ENCODE measurements around the gene U2AF1L4. TPM values are rescaled to one million over a fixed set of nuclear protein-coding genes. Genes with fewer than 3 reads are reported as not detected.

Gene U2AF1L4
- total RNA-seq, 1 donor from 2014 or later: 17.2 TPM

GRCh38 chr19:35733180-35734125 lies 11.8 kb downstream of the U2AF1L4 start:
- Mint-ChIP-seq H3K4me3 (no peak overlapping the region), H3K36me3 (peaks cover 36% of the 10 kb centered on the region), H3K9me3 (no peaks in the 10 kb centered on the region), H3K4me1 (no peaks in the 10 kb centered on the region), H3K27ac (no peak overlapping the region), H3K27me3 (ENCODE audit: insufficient read depth, low read depth) (peaks cover 5% of the 10 kb centered on the region)
- DNase-seq (ENCODE audit: low spot score): no peak
- H4K20me1 ChIP-seq (ENCODE audit: low read depth): no peaks in the 10 kb centered on the region
- no peaks in the 10 kb centered on the region for H3K27me3 ChIP-seq
- H3K79me2 ChIP-seq (ENCODE audit: low read depth): no peaks in the 10 kb centered on the region
- TF ChIP-seq CTCF (IDR thresholded peaks at IDR 0.05) (no peak), EZH2 (IDR thresholded peaks at IDR 0.05) (no peak), EZH2phosphoT487 (IDR thresholded peaks at IDR 0.05) (no peak)
- no peaks in the 10 kb centered on the region for H3K4me1 ChIP-seq
- no peaks in the 10 kb centered on the region for H3K36me3 ChIP-seq
- H3K4me3 ChIP-seq: no peak overlapping the region
- H3K27ac ChIP-seq: no peak overlapping the region
- H3K9me3 ChIP-seq (ENCODE audit: low read depth): no peaks in the 10 kb centered on the region
- no peak overlapping the region for H2AFZ ChIP-seq (replicated peaks)
- no peaks in the 10 kb centered on the region for H3F3A ChIP-seq (ENCODE audit: low read depth)
- no peak overlapping the region for H3K4me2 ChIP-seq
- no peak overlapping the region for H3K9ac ChIP-seq

- H4K20me1 ChIP-seq (ENCODE audit: low read depth): no peaks in the 10 kb centered on the region
- no peaks in the 10 kb centered on the region for H3K27me3 ChIP-seq
- no peaks in the 10 kb centered on the region for H3K9me3 ChIP-seq (ENCODE audit: low read depth)
- TF ChIP-seq EZH2 (IDR thresholded peaks at IDR 0.05) (no peak), CTCF (IDR thresholded peaks at IDR 0.05) (no peak), EZH2phosphoT487 (IDR thresholded peaks at IDR 0.05) (no peak)
- no peak for DNase-seq (ENCODE audit: low spot score)
- no peak overlapping the region for H3K4me3 Mint-ChIP-seq
- no peaks in the 10 kb centered on the region for H3K4me1 ChIP-seq
- no peaks in the 10 kb centered on the region for H3K4me1 Mint-ChIP-seq
- H3F3A ChIP-seq (ENCODE audit: low read depth): no peaks in the 10 kb centered on the region
- H3K36me3 Mint-ChIP-seq: peaks cover 37% of the 10 kb centered on the region
- no peaks in the 10 kb centered on the region for H3K9me3 Mint-ChIP-seq
- no peaks in the 10 kb centered on the region for H3K36me3 ChIP-seq
- H3K79me2 ChIP-seq (ENCODE audit: low read depth): no peaks in the 10 kb centered on the region
- no peak overlapping the region for H3K27ac Mint-ChIP-seq
- H3K9ac ChIP-seq: no peak overlapping the region
- no peak overlapping the region for H3K4me2 ChIP-seq
- H3K27me3 Mint-ChIP-seq (ENCODE audit: insufficient read depth, low read depth): peaks cover 7% of the 10 kb centered on the region
- H2AFZ ChIP-seq (replicated peaks): no peak overlapping the region
- no peak overlapping the region for H3K4me3 ChIP-seq
- H3K27ac ChIP-seq: no peak overlapping the region
Measured at GRCh38 chr19:35732540-35733179, 12.6 kb downstream of the U2AF1L4 start.

- no peaks in the 10 kb centered on the region for H3K4me1 Mint-ChIP-seq
- H3K9me3 Mint-ChIP-seq: no peaks in the 10 kb centered on the region
- Histone ChIP-seq H3K4me1 (no peaks in the 10 kb centered on the region), H3K9me3 (ENCODE audit: low read depth) (no peaks in the 10 kb centered on the region), H3K79me2 (ENCODE audit: low read depth) (no peaks in the 10 kb centered on the region), H3F3A (ENCODE audit: low read depth) (no peaks in the 10 kb centered on the region), H3K27ac (no peak overlapping the region), H4K20me1 (ENCODE audit: low read depth) (no peaks in the 10 kb centered on the region), H3K4me3 (no peak overlapping the region), H3K4me2 (no peak overlapping the region), H3K36me3 (no peaks in the 10 kb centered on the region), H2AFZ (replicated peaks) (no peak overlapping the region), H3K9ac (no peak overlapping the region), H3K27me3 (no peaks in the 10 kb centered on the region)
- H3K36me3 Mint-ChIP-seq: peaks cover 40% of the 10 kb centered on the region
- TF ChIP-seq CTCF (IDR thresholded peaks at IDR 0.05) (no peak), EZH2 (IDR thresholded peaks at IDR 0.05) (no peak), EZH2phosphoT487 (IDR thresholded peaks at IDR 0.05) (no peak)
- peaks cover 7% of the 10 kb centered on the region for H3K27me3 Mint-ChIP-seq (ENCODE audit: insufficient read depth, low read depth)
- H3K27ac Mint-ChIP-seq: no peak overlapping the region
- DNase-seq (ENCODE audit: low spot score): no peak
- no peak overlapping the region for H3K4me3 Mint-ChIP-seq
Measured at GRCh38 chr19:35731779-35732405, 13.3 kb downstream of the U2AF1L4 start.
